HCT116 (cell line): Measurements from ENCODE around the gene CBX4. TPM values are rescaled to one million over a fixed set of nuclear protein-coding genes. Genes with fewer than 3 reads are reported as not detected.

Experiments
- ATAC-seq: fragments of 200-7000 bp; cut with Tn5 transposase; 2 replicates; pipeline ENCODE4 v1.9.1; 2020; ENCODE audit warnings: mild to moderate bottlenecking, moderate library complexity
- BruUV-seq: library from RNA; stranded (reverse); fragments of 400-500 nt; replicated peaks from 2 replicates; lab custom pipeline; 2021; lab: Mats Ljungman, UMichigan
- CTCF ChIA-PET: fragments of 300-600 bp; sonication (Branson Sonifier 250); formaldehyde crosslinking; loops from one replicate; lab custom pipeline; 2021; ENCODE audit warnings: antibody characterized with exemption; lab: Charles Lee
- POLR2A ChIA-PET: fragments of 300-600, 350-600 bp; sonication (Branson Sonifier 250); formaldehyde crosslinking; loops from one replicate; lab custom pipeline; 2021; ENCODE audit warnings: antibody characterized with exemption; lab: Charles Lee
- RAD21 ChIA-PET, 2 experiments: fragments of 300-600 bp; sonication (Branson Sonifier 250); formaldehyde crosslinking; loops; one replicate each; lab custom pipeline; 2023; ENCODE audit warnings: low total read pairs in 2 of 2; ENCODE audit not compliant: uncharacterized antibody in 2 of 2, unreplicated experiment in 2 of 2, low non-redundant PET in 1 of 2; lab: Charles Lee
- DNase-seq: peaks from one replicate; pipeline ENCODE4 v3.0.0-alpha.2; 2010; ENCODE audit warnings: low read depth, low spot score
- H2AFZ ChIP-seq: fragments of 200-600 bp; shearing (Covaris generic), sonication (generic); 2 replicates; pipeline ENCODE4 v1.6.1; 2017; ENCODE audit warnings: low read depth, mixed run types, mixed read lengths, antibody characterized with exemption, low read length; ENCODE audit not compliant: poor library complexity, severe bottlenecking
- H3K27ac ChIP-seq: 2 replicates; pipeline ENCODE4 v1.5.1; 2012; ENCODE audit warnings: low read depth, low read length
- H3K27me3 ChIP-seq: fragments of 200-600 bp; sonication (generic); 2 replicates; pipeline ENCODE4 v1.6.1; 2016; ENCODE audit warnings: mixed run types, low read length, mixed read lengths; ENCODE audit not compliant: insufficient read depth
- H3K36me3 ChIP-seq, 2 experiments: fragments of 200-500 bp in 1 of 2; fragments of 200-600 bp in 1 of 2; sonication (Bioruptor generic) in 1 of 2; sonication (generic) in 1 of 2; 2 replicates each; pipeline versions ENCODE4 v1.5.1 to v1.6.1; 2014 to 2016; ENCODE audit warnings: low read length in 2 of 2, inconsistent platforms in 1 of 2, mixed read lengths in 1 of 2, mixed run types in 1 of 2; ENCODE audit not compliant: insufficient read depth in 2 of 2, control insufficient read depth in 1 of 2
- H3K4me1 ChIP-seq, 2 experiments: fragments of 200-600 bp in 1 of 2; sonication (generic) in 1 of 2; 2 replicates each; pipeline versions ENCODE4 v1.5.1 to v1.6.1; 2012 to 2017; ENCODE audit warnings: low read length in 2 of 2, inconsistent platforms in 1 of 2, mild to moderate bottlenecking in 1 of 2, mixed read lengths in 1 of 2, mixed run types in 1 of 2, moderate library complexity in 1 of 2; ENCODE audit not compliant: insufficient read depth in 2 of 2, control insufficient read depth in 1 of 2
- H3K4me2 ChIP-seq: fragments of 200-600 bp; sonication (generic); 2 replicates; pipeline ENCODE4 v1.6.1; 2017; ENCODE audit warnings: mixed run types, low read length, mixed read lengths
- H3K4me3 ChIP-seq, 2 experiments: fragments of 200-600 bp in 1 of 2; sonication (generic) in 1 of 2; replicated peaks in 1 of 2; 2 replicates each; pipeline ENCODE4 v1.5.1; 2011 to 2016; ENCODE audit warnings: low read length in 2 of 2, control low read depth in 1 of 2, low read depth in 1 of 2, mild to moderate bottlenecking in 1 of 2, mixed read lengths in 1 of 2, mixed run types in 1 of 2
- H3K79me2 ChIP-seq: fragments of 200-600 bp; sonication (generic); 2 replicates; pipeline ENCODE4 v1.6.1; 2017; ENCODE audit warnings: mild to moderate bottlenecking, mixed run types, low read length, moderate library complexity, mixed read lengths; ENCODE audit not compliant: insufficient read depth
- H3K9ac ChIP-seq: fragments of 200-600 bp; sonication (generic); 2 replicates; pipeline ENCODE4 v1.6.1; 2016; ENCODE audit warnings: low read length, mixed read lengths
- H3K9me2 ChIP-seq: fragments of 200-600 bp; sonication (generic), shearing (Covaris generic); 2 replicates; pipeline ENCODE4 v1.6.1; 2017; ENCODE audit warnings: mixed run types, mild to moderate bottlenecking, moderate library complexity; ENCODE audit not compliant: insufficient read depth
- H3K9me3 ChIP-seq, 2 experiments: fragments of 200-500 bp in 1 of 2; fragments of 200-600 bp in 1 of 2; sonication (Bioruptor generic) in 1 of 2; sonication (generic) in 1 of 2; 2 replicates each; pipeline ENCODE4 v1.6.1; 2014 to 2017; ENCODE audit warnings: low read length in 2 of 2, mixed read lengths in 2 of 2, inconsistent platforms in 1 of 2, low read depth in 1 of 2, mild to moderate bottlenecking in 1 of 2, mixed run types in 1 of 2, moderate library complexity in 1 of 2; ENCODE audit not compliant: control insufficient read depth in 1 of 2, insufficient read depth in 1 of 2
- H4K20me1 ChIP-seq: fragments of 200-600 bp; sonication (generic), shearing (Covaris generic); 2 replicates; pipeline ENCODE4 v1.6.1; 2017; ENCODE audit warnings: mixed run types, mild to moderate bottlenecking, moderate library complexity; ENCODE audit not compliant: insufficient read depth
- ATF3 ChIP-seq: IDR thresholded peaks from 2 replicates; pipeline ENCODE4 v1.6.1; 2012
- CEBPB ChIP-seq: IDR thresholded peaks from 2 replicates; pipeline ENCODE4 v1.6.1; 2012; ENCODE audit warnings: low read depth
- EGR1 ChIP-seq: IDR thresholded peaks from 2 replicates; pipeline ENCODE4 v1.6.1; 2012; ENCODE audit warnings: low read depth
- EZH2 ChIP-seq: fragments of 200-600 bp; sonication (generic); IDR thresholded peaks from 2 replicates; pipeline ENCODE4 v1.6.1; 2017; ENCODE audit warnings: antibody characterized with exemption, mixed run types
- FOSL1 ChIP-seq: IDR thresholded peaks from 2 replicates; pipeline ENCODE4 v1.6.1; 2012; ENCODE audit warnings: low read depth
- POLR2A ChIP-seq: IDR thresholded peaks from 2 replicates; pipeline ENCODE4 v1.7.0; 2011; ENCODE audit warnings: borderline replicate concordance; ENCODE audit not compliant: insufficient read depth, insufficient read length; ENCODE audit errors: extremely low read depth
- POLR2AphosphoS5 ChIP-seq: IDR thresholded peaks from 2 replicates; pipeline ENCODE4 v1.6.1; 2011; ENCODE audit warnings: mild to moderate bottlenecking, low read depth, low read length, moderate library complexity
- SIN3A ChIP-seq: IDR thresholded peaks from 2 replicates; pipeline ENCODE4 v1.6.1; 2012; ENCODE audit warnings: low read depth
- SP1 ChIP-seq: IDR thresholded peaks from 2 replicates; pipeline ENCODE4 v1.6.1; 2012; ENCODE audit warnings: low read depth
- SRF ChIP-seq: IDR thresholded peaks from 2 replicates; pipeline ENCODE4 v1.6.1; 2012; ENCODE audit warnings: low read depth
- YY1 ChIP-seq: IDR thresholded peaks from 2 replicates; pipeline ENCODE4 v1.6.1; 2011; ENCODE audit warnings: low read length, low read depth, moderate library complexity, mild to moderate bottlenecking; ENCODE audit not compliant: insufficient replicate concordance; ENCODE audit errors: extremely low read depth
- ZFX ChIP-seq: fragments of 450-650 bp; IDR thresholded peaks from 2 replicates; pipeline ENCODE4 v1.6.1; 2017
- intact Hi-C: fragments of 100-400 bp; cut with micrococcal nuclease; formaldehyde crosslinking; loops from 2 replicates; pipeline ENCODE4 v1.10.0; 2022
- total RNA-seq: library from RNA; stranded (reverse); gene quantifications from one replicate; pipeline ENCODE4 v1.2.1, GENCODE V29; 2021; ENCODE audit not compliant: unreplicated experiment
- TF ChIP-seq, protein P1 (sequence below): IDR thresholded peaks from 2 replicates; pipeline ENCODE4 v1.6.1; 2011; ENCODE audit warnings: mild to moderate bottlenecking, low read length, moderate library complexity; ENCODE audit not compliant: insufficient replicate concordance; ENCODE audit errors: extremely low read depth

The CBX4 gene
- total RNA-seq, 1 experiment from 2014 or later: 60.9 TPM

- TF ChIP-seq POLR2AphosphoS5 (no peak), SP1 (no peak), CEBPB (no peak), EGR1 (no peak)
- TF ChIP-seq, all 23 proteins: peak for 0
- H3K9me2 ChIP-seq: no peaks in the 10 kb centered on the region
- RAD21 ChIA-PET: no interaction called here
- H3K9ac ChIP-seq: no peak overlapping the region
- no peak overlapping the region for H3K4me2 ChIP-seq
- no peaks in the 10 kb centered on the region for H3K36me3 ChIP-seq
- no peaks in the 10 kb centered on the region for H3K79me2 ChIP-seq
- intact Hi-C loops: no loop called here
- no peak overlapping the region for H3K27ac ChIP-seq
- peaks cover 0 to 8% of the 10 kb centered on the region in 2 experiments; a peak in 2 of 4 replicates for H3K4me1 ChIP-seq
- no peaks in the 10 kb centered on the region for H3K27me3 ChIP-seq
- DNase-seq (no peak), ATAC-seq (no peak)
- no TSS peak for BruUV-seq
- POLR2A ChIA-PET: no interaction called here
- no peak overlapping the region for H2AFZ ChIP-seq
- no peak overlapping the region for H3K4me3 ChIP-seq
- CTCF ChIA-PET: interaction anchor here (0.9 to 1.0 kb wide), 2 partner anchors 9 to 34 kb away, joined by 3 read pairs; partner anchors contain the start of gene CBX4
- no peaks in the 10 kb centered on the region for H3K9me3 ChIP-seq
- H4K20me1 ChIP-seq: no peaks in the 10 kb centered on the region
These were observed 33.5 kb upstream of the CBX4 start for GRCh38 chr17:79872762-79873161.

- RAD21 ChIA-PET: no interaction called here
- Histone ChIP-seq H3K9me3 (no peaks in the 10 kb centered on the region), H3K79me2 (no peaks in the 10 kb centered on the region), H3K4me1 (peaks cover 0 to 13% of the 10 kb centered on the region in 2 experiments; a peak in 2 of 4 replicates), H3K9me2 (no peaks in the 10 kb centered on the region), H2AFZ (no peak overlapping the region), H3K27me3 (no peaks in the 10 kb centered on the region), H3K9ac (no peak overlapping the region), H3K4me2 (no peak overlapping the region), H3K4me3 (no peak overlapping the region), H3K27ac (no peak overlapping the region), H4K20me1 (no peaks in the 10 kb centered on the region), H3K36me3 (no peaks in the 10 kb centered on the region)
- ATAC-seq (no peak), DNase-seq (no peak)
- CTCF ChIA-PET: interaction anchor here (1.0 kb wide), 1 partner anchor 25 kb away, joined by 3 read pairs; no protein-coding TSS in a partner anchor
- no TSS peak for BruUV-seq
- POLR2A ChIA-PET: no interaction called here
- intact Hi-C loops: no loop called here
- TF ChIP-seq SRF (no peak), POLR2AphosphoS5 (no peak), SIN3A (no peak), SP1 (no peak), EZH2 (no peak), YY1 (no peak), FOSL1 (no peak), ATF3 (no peak), POLR2A (no peak), ZFX (no peak)
- TF ChIP-seq, protein P1, sequence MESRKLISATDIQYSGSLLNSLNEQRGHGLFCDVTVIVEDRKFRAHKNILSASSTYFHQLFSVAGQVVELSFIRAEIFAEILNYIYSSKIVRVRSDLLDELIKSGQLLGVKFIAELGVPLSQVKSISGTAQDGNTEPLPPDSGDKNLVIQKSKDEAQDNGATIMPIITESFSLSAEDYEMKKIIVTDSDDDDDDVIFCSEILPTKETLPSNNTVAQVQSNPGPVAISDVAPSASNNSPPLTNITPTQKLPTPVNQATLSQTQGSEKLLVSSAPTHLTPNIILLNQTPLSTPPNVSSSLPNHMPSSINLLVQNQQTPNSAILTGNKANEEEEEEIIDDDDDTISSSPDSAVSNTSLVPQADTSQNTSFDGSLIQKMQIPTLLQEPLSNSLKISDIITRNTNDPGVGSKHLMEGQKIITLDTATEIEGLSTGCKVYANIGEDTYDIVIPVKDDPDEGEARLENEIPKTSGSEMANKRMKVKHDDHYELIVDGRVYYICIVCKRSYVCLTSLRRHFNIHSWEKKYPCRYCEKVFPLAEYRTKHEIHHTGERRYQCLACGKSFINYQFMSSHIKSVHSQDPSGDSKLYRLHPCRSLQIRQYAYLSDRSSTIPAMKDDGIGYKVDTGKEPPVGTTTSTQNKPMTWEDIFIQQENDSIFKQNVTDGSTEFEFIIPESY: no peak
These were observed 31.9 kb upstream of the CBX4 start for GRCh38 chr17:79871131-79871530.
